HG03457 (cell line): Measurements from ENCODE around the gene GLCE.

Source experiments
- ATAC-seq: cut with Tn5 transposase; IDR thresholded peaks from one replicate; pipeline ENCODE4 v1.9.1; 2021; ENCODE audit warnings: moderate number of reproducible peaks; ENCODE audit not compliant: unreplicated experiment

GLCE gene

GRCh38 chr15:69160141-69160993, at the start of gene GLCE:
TSS of gene GLCE (plus strand) at chr15:69160635. CDS start at chr15:69255807, 95,172 bp downstream.
- peak; percentile 86 for ATAC-seq

- no peak for ATAC-seq
Measured at GRCh38 chr15:69114331-69114928, 46.0 kb upstream of the GLCE start.

- no peak for ATAC-seq
Measured at GRCh38 chr15:69115031-69115430, 45.4 kb upstream of the GLCE start.

GRCh38 chr15:69116391-69116790, 44.0 kb upstream of the GLCE start:
- ATAC-seq, result no peak

GRCh38 chr15:69117431-69117871, 43.0 kb upstream of the GLCE start:
- no peak for ATAC-seq

- ATAC-seq, result no peak
Measured at GRCh38 chr15:69118089-69118488, 42.3 kb upstream of the GLCE start.

- ATAC-seq, result no peak
Measured at GRCh38 chr15:69119001-69119400, 41.4 kb upstream of the GLCE start.

- ATAC-seq, result no peak
Measured at GRCh38 chr15:69119683-69120395, 40.6 kb upstream of the GLCE start.

GRCh38 chr15:69120732-69121131, 39.7 kb upstream of the GLCE start:
- ATAC-seq, result no peak

- no peak for ATAC-seq
Measured at GRCh38 chr15:69121198-69121828, 39.1 kb upstream of the GLCE start.

GRCh38 chr15:69125236-69125635, 35.2 kb upstream of the GLCE start:
- no peak for ATAC-seq

GRCh38 chr15:69126054-69126469, 34.4 kb upstream of the GLCE start:
- ATAC-seq, result no peak

GRCh38 chr15:69127306-69127705, 33.1 kb upstream of the GLCE start:
- no peak for ATAC-seq

GRCh38 chr15:69128667-69129311, 31.6 kb upstream of the GLCE start:
- ATAC-seq, result no peak

GRCh38 chr15:69131362-69132220, 28.8 kb upstream of the GLCE start:
- no peak for ATAC-seq

GRCh38 chr15:69132430-69132829, 28.0 kb upstream of the GLCE start:
- ATAC-seq, result no peak

GRCh38 chr15:69132977-69133861, 27.2 kb upstream of the GLCE start:
- ATAC-seq, result no peak

- no peak for ATAC-seq
Measured at GRCh38 chr15:69133862-69134519, 26.4 kb upstream of the GLCE start.
